Suprapubic skin (tissue), 4 donors: ENCODE results near the gene GMDS. TPM values are rescaled to one million over a fixed set of nuclear protein-coding genes. Genes with fewer than 3 reads are reported as not detected.

Experiments used
- DNase-seq, 2 donors: peaks; one replicate each; pipeline ENCODE4 v3.0.0-alpha.2; 2019; ENCODE audit warnings: low spot score in 2 of 2
- H3K27ac ChIP-seq: fragments of 200-600 bp; sonication (generic); one replicate; pipeline ENCODE4 v1.5.1; 2019
- H3K27me3 ChIP-seq: fragments of 200-600 bp; sonication (generic); one replicate; pipeline ENCODE4 v1.5.1; 2019
- H3K36me3 ChIP-seq: fragments of 200-600 bp; sonication (generic); one replicate; pipeline ENCODE4 v1.5.1; 2019
- H3K4me1 ChIP-seq: fragments of 200-600 bp; sonication (generic); one replicate; pipeline ENCODE4 v1.5.1; 2019
- H3K4me3 ChIP-seq: fragments of 200-600 bp; sonication (generic); one replicate; pipeline ENCODE4 v1.5.1; 2019; ENCODE audit warnings: mild to moderate bottlenecking
- H3K9me3 ChIP-seq: fragments of 200-600 bp; sonication (generic); one replicate; pipeline ENCODE4 v1.5.1; 2019
- EP300 ChIP-seq: sonication (generic); formaldehyde crosslinking; IDR thresholded peaks from one replicate; pipeline ENCODE4 v1.6.1; 2017; ENCODE audit warnings: antibody characterized with exemption
- POLR2A ChIP-seq, 2 donors: fragments of 450-650 bp; IDR thresholded peaks; one replicate each; pipeline ENCODE4 v1.6.1; 2017; ENCODE audit warnings: antibody characterized with exemption in 2 of 2, mild to moderate bottlenecking in 2 of 2, moderate library complexity in 2 of 2
- POLR2AphosphoS5 ChIP-seq, 3 donors: sonication (generic); formaldehyde crosslinking; IDR thresholded peaks; one replicate each; pipeline ENCODE4 v1.6.1; 2017; ENCODE audit warnings: antibody characterized with exemption in 3 of 3
- WGBS: methylation state at CpG from one replicate; pipeline ENCODE4 v1.1.5; 2018; 5-methylcytosine and 5-hydroxymethylcytosine counted together
- total RNA-seq, 4 donors: library from RNA; depleted of rRNA; stranded (reverse); fragments of >200 nt; gene quantifications; one replicate each; pipeline ENCODE4 v1.1.0, GENCODE V29; 2016
- TF ChIP-seq, protein P1 (sequence below), 2 donors: fragments of 200-600 bp in 1 of 2; fragments of 450-650 bp in 1 of 2; sonication (generic) in 1 of 2; IDR thresholded peaks; one replicate each; pipeline ENCODE4 v1.5.1; 2016 to 2019; ENCODE audit warnings: antibody characterized with exemption in 2 of 2, mild to moderate bottlenecking in 1 of 2, moderate library complexity in 1 of 2

GMDS gene
- total RNA-seq, 4 donors from 2014 or later: 11.7 to 19.3 (median 13.2) TPM

DNA sequence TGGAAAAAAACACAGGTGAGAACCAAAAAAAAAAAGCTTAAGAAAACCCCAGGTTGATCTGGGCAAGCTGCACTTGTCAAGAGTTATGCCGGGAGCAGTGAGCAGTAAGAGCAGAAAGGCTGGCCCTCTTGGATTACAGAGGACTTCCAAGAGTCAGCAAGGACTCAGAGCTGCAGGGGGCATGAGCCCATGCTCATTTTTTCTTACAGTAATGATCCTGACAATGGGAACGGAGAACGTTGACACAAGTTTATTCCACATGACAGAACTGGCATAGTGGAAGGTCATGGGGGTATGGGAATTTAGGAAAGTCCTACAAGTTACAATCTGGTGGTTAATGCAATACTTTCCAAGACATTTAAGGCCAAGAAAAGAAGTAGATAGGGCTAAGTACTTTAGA lies 256.6 kb downstream of the GMDS start:
- no peak for DNase-seq
- WGBS: 88% methylated on average over 3 of the region's 3 CpGs
- TF ChIP-seq EP300 (no peak), POLR2AphosphoS5 (IDR thresholded peaks at IDR 0.05) (no peak), POLR2A (IDR thresholded peaks at IDR 0.05) (no peak)
- TF ChIP-seq, protein P1, sequence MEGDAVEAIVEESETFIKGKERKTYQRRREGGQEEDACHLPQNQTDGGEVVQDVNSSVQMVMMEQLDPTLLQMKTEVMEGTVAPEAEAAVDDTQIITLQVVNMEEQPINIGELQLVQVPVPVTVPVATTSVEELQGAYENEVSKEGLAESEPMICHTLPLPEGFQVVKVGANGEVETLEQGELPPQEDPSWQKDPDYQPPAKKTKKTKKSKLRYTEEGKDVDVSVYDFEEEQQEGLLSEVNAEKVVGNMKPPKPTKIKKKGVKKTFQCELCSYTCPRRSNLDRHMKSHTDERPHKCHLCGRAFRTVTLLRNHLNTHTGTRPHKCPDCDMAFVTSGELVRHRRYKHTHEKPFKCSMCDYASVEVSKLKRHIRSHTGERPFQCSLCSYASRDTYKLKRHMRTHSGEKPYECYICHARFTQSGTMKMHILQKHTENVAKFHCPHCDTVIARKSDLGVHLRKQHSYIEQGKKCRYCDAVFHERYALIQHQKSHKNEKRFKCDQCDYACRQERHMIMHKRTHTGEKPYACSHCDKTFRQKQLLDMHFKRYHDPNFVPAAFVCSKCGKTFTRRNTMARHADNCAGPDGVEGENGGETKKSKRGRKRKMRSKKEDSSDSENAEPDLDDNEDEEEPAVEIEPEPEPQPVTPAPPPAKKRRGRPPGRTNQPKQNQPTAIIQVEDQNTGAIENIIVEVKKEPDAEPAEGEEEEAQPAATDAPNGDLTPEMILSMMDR (IDR thresholded peaks at IDR 0.05): no peak
- Histone ChIP-seq H3K27me3 (no peaks in the 10 kb centered on the region), H3K9me3 (no peaks in the 10 kb centered on the region), H3K36me3 (no peaks in the 10 kb centered on the region), H3K27ac (no peak overlapping the region), H3K4me3 (no peak overlapping the region), H3K4me1 (no peaks in the 10 kb centered on the region)

DNA sequence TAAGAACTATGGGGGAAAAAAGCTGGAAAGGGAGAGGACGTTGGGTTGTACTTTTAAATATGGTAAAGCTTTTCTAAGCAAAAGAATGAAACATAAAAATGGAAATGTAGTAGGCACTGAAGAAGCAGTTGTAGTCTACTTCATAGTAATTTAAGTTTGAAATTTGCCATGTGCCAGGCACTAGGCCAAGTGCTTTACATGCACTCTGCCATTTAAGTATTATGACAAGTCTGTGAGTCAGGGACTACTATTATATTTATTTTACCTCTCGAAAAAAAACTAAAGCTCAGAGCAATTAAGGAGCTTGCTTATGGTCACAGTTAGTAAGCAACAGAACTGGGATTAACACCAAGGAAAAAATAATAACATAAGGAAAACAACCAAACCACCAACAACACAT lies 257.8 kb downstream of the GMDS start:
- Histone ChIP-seq H3K27ac (no peak overlapping the region), H3K27me3 (no peaks in the 10 kb centered on the region), H3K36me3 (no peaks in the 10 kb centered on the region), H3K4me3 (no peak overlapping the region), H3K9me3 (no peaks in the 10 kb centered on the region), H3K4me1 (no peaks in the 10 kb centered on the region)
- 36% methylated on average over 2 of the region's 2 CpGs for WGBS
- TF ChIP-seq, protein P1 (IDR thresholded peaks at IDR 0.05): no peak
- TF ChIP-seq POLR2A (IDR thresholded peaks at IDR 0.05) (no peak), EP300 (no peak), POLR2AphosphoS5 (IDR thresholded peaks at IDR 0.05) (no peak)
- no peak for DNase-seq

DNA sequence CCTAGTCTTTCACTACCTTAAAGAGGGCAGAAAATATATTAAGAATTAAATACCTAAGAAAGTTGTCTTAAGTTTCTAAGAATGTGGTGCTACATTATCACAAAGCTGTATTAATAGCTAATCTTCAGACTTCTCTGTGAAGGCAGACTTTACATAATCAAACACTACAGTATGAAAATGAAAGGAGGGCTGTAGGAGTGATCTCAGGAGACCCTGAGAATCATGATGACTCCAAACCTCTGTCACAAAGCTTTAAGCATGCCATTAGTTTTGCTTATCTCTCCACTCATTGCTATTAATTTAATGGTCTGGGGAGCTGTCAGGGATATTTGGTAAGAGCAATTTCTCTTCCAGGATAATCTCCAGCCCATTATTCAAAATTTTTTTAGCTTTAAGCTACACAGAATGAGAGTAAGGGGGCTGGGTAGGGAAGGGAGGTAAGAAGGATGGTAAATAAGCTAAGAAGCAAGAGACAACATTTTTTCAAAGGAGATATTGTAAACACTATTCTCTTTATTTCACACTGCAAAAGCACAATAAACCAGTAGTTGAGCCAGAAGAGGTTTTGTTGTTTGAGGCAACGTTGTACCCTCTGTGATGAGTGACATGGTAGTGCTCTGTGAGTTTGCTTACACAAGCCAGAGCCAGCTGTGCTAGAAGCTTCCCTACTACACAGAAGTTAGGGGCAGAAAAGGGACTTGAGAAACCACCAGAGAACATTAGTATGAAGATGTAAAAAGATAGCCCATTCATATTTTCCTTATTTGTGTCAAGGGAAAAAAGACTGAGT lies 258.8 kb downstream of the GMDS start:
- Histone ChIP-seq H3K9me3 (no peaks in the 10 kb centered on the region), H3K36me3 (no peaks in the 10 kb centered on the region), H3K27ac (no peak overlapping the region), H3K4me3 (no peak overlapping the region), H3K4me1 (no peaks in the 10 kb centered on the region), H3K27me3 (no peaks in the 10 kb centered on the region)
- no peak for TF ChIP-seq POLR2AphosphoS5 (IDR thresholded peaks at IDR 0.05)
- TF ChIP-seq EP300: no peak
- TF ChIP-seq POLR2A (IDR thresholded peaks at IDR 0.05): no peak
- TF ChIP-seq, protein P1 (IDR thresholded peaks at IDR 0.05): no peak
- no peak for DNase-seq
- WGBS: 56% methylated on average over 1 of the region's 1 CpG

DNA sequence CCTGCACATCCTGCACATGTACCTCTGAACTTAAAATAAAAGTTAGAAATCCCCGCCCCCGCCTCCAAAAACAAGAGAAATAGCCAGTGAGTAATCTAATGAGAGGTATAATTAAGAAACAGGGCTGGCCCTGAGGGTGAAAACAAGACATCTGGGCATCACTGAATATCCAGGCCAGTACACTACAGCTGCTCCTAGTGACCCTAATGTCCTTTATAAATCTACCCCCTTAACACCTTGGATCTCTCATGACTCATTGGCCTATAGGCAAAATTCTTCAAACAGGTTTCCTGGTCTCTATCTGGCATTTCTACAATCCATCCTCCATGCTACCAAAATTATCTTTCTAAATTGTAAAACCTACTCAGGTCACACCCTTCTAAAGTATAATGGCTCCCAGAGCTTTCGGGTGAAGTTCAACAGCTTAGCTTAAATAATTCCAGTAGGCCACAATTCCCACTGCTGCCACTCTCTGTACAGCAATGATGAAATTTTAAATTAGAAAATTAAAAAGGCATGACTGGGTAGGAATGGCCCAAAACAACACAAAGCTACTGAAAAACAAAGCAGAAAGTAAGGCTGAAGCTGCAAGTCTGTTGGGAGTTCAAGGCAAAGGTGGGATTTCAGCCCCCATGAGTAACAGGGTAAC lies 260.9 kb downstream of the GMDS start:
- no peaks in the 10 kb centered on the region for H3K27me3 ChIP-seq
- no peak overlapping the region for H3K27ac ChIP-seq
- H3K4me1 ChIP-seq: no peaks in the 10 kb centered on the region
- TF ChIP-seq EP300 (no peak), POLR2A (IDR thresholded peaks at IDR 0.05) (no peak), POLR2AphosphoS5 (IDR thresholded peaks at IDR 0.05) (no peak)
- TF ChIP-seq, protein P1 (IDR thresholded peaks at IDR 0.05): no peak
- no peak for DNase-seq
- no peak overlapping the region for H3K4me3 ChIP-seq
- WGBS: 91% methylated on average over 3 of the region's 3 CpGs
- peaks cover 8% of the 10 kb centered on the region for H3K9me3 ChIP-seq
- H3K36me3 ChIP-seq: no peaks in the 10 kb centered on the region

DNA sequence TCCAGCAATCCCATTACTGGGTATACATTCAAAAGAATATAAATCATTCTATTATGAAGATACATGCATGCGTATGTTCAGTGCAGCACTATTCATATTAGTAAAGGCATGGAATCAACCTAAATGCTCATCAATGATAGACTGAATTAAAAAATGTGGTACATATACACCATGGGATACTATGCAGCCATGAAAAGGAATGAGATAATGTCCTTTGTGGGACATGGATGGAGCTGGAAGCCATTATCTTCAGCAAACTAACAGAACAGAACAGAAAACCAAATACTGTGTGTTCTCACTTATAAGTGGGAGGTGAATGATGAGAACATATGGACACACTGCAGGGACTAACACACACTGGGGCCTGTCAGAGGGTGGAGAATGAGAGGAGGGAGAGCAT lies 261.6 kb downstream of the GMDS start:
- Histone ChIP-seq H3K36me3 (no peaks in the 10 kb centered on the region), H3K27me3 (no peaks in the 10 kb centered on the region), H3K27ac (no peak overlapping the region), H3K4me3 (no peak overlapping the region), H3K9me3 (peaks cover 8% of the 10 kb centered on the region), H3K4me1 (no peaks in the 10 kb centered on the region)
- TF ChIP-seq EP300: no peak
- no peak for TF ChIP-seq POLR2A (IDR thresholded peaks at IDR 0.05)
- TF ChIP-seq, protein P1 (IDR thresholded peaks at IDR 0.05): no peak
- TF ChIP-seq POLR2AphosphoS5 (IDR thresholded peaks at IDR 0.05): no peak
- WGBS: 97% methylated on average over 1 of the region's 1 CpG
- no peak for DNase-seq
